Subcutaneous abdominal adipose tissue (tissue), 5 donors: Measurements from ENCODE around the gene PCDHGA8.
A peak's percentile ranks its signal among the peaks of the same experiment; 100 is the strongest.
"Not testable (repeated sequence)": the region's sequence is repeated elsewhere in the genome, so short reads cannot be mapped to it uniquely, and the experiment has no call there.

ENCODE experiments used
- H3K27ac ChIP-seq: one replicate; pipeline ENCODE4 v1.7.0; 2013; ENCODE audit warnings: low read depth, mild to moderate bottlenecking, inconsistent platforms, low read length, moderate library complexity
- H3K27me3 ChIP-seq, 5 donors: one replicate each; pipeline ENCODE4 v1.7.0; 2013; ENCODE audit warnings: low read length in 5 of 5, inconsistent platforms in 1 of 5; ENCODE audit not compliant: control insufficient read depth in 5 of 5, insufficient read depth in 4 of 5
- H3K36me3 ChIP-seq, 5 donors: one replicate each; pipeline ENCODE4 v1.7.0; 2013; ENCODE audit warnings: low read length in 5 of 5; ENCODE audit not compliant: control insufficient read depth in 5 of 5, insufficient read depth in 5 of 5
- H3K4me1 ChIP-seq, 5 donors: one replicate each; pipeline ENCODE4 v1.7.0; 2013; ENCODE audit warnings: low read length in 5 of 5, mild to moderate bottlenecking in 3 of 5, moderate library complexity in 1 of 5; ENCODE audit not compliant: control insufficient read depth in 5 of 5, insufficient read depth in 5 of 5
- H3K4me3 ChIP-seq, 5 donors: one replicate each; pipeline ENCODE4 v1.7.0; 2013; ENCODE audit warnings: low read length in 5 of 5, low read depth in 1 of 5
- H3K9ac ChIP-seq, 5 donors: one replicate each; pipeline ENCODE4 v1.7.0; 2013; ENCODE audit warnings: low read length in 5 of 5, mild to moderate bottlenecking in 4 of 5, moderate library complexity in 3 of 5
- H3K9me3 ChIP-seq, 5 donors: one replicate each; pipeline ENCODE4 v1.7.0; 2013; ENCODE audit warnings: low read length in 5 of 5; ENCODE audit not compliant: control insufficient read depth in 5 of 5
- donor health status: healthy.
- donor health status: healthy.
- donor health status: healthy.
- donor health status: healthy.
- donor health status: healthy.

PCDHGA8 gene

GRCh38 chr5:141387557-141388311 is 4.7 kb upstream of the PCDHGA8 start, which contains the start of gene PCDHGB4:
Gene PCDHGB4, plus strand, starts transcription at chr5:141387698. Its CDS starts 187 bp downstream, at chr5:141387885.
- H3K36me3 ChIP-seq, H3K27ac ChIP-seq, H3K4me1 ChIP-seq, H3K9ac ChIP-seq: not testable (repeated sequence)
- peaks cover 0 to 14% (median 0%) of the 10 kb centered on the region in 5 donors for H3K27me3 ChIP-seq
- peak within 1 kb of the TSS; percentile 0 to 52 (median 50) for H3K4me3 ChIP-seq
- H3K9me3 ChIP-seq, result peaks cover 34 to 88% (median 69%) of the 10 kb centered on the region in 5 donors

- H3K27ac ChIP-seq, result no peak overlapping the region
- H3K4me3 ChIP-seq, result peak overlapping the region in 4 of 5 donors; percentile 29 to 52 (median 49)
- H3K9me3 ChIP-seq, result peaks cover 31 to 88% (median 68%) of the 10 kb centered on the region in 5 donors
- H3K36me3 ChIP-seq, result no peaks in the 10 kb centered on the region
- peaks cover 0 to 14% (median 0%) of the 10 kb centered on the region in 5 donors for H3K27me3 ChIP-seq
- no peak overlapping the region for H3K9ac ChIP-seq
- no peaks in the 10 kb centered on the region for H3K4me1 ChIP-seq
Measured at GRCh38 chr5:141388661-141389060, 3.8 kb upstream of the PCDHGA8 start.

GRCh38 chr5:141389153-141390042 is 3.0 kb upstream of the PCDHGA8 start:
- no peaks in the 10 kb centered on the region for H3K4me1 ChIP-seq
- peak overlapping the region; percentile 41 to 52 (median 50) for H3K4me3 ChIP-seq
- H3K27ac ChIP-seq, result no peak overlapping the region
- no peak overlapping the region for H3K9ac ChIP-seq
- H3K36me3 ChIP-seq, result no peaks in the 10 kb centered on the region
- peaks cover 0 to 13% (median 0%) of the 10 kb centered on the region in 5 donors for H3K27me3 ChIP-seq
- H3K9me3 ChIP-seq, result peaks cover 32 to 88% (median 71%) of the 10 kb centered on the region in 5 donors

DNA sequence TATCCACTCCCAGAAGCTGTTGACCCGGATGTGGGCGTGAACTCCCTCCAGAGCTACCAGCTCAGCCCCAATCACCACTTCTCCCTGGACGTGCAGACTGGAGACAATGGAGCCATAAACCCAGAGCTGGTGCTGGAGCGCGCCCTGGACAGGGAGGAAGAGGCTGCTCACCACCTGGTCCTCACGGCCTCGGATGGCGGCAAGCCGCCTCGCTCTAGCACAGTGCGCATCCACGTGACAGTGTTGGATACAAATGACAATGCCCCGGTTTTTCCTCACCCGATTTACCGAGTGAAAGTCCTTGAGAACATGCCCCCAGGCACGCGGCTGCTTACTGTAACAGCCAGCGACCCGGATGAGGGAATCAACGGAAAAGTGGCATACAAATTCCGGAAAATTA is 834 bp downstream of the PCDHGA8 start:
- H3K4me1 ChIP-seq, result no peaks in the 10 kb centered on the region
- H3K9me3 ChIP-seq, result peaks cover 30 to 75% (median 55%) of the 10 kb centered on the region in 5 donors
- H3K27ac ChIP-seq, result no peak overlapping the region
- no peaks in the 10 kb centered on the region for H3K36me3 ChIP-seq
- H3K27me3 ChIP-seq, result peaks cover 0 to 10% (median 4%) of the 10 kb centered on the region in 5 donors
- H3K4me3 ChIP-seq, result peak overlapping the region in 4 of 5 donors; percentile 17 to 52 (median 20)
- no peak overlapping the region for H3K9ac ChIP-seq

DNA sequence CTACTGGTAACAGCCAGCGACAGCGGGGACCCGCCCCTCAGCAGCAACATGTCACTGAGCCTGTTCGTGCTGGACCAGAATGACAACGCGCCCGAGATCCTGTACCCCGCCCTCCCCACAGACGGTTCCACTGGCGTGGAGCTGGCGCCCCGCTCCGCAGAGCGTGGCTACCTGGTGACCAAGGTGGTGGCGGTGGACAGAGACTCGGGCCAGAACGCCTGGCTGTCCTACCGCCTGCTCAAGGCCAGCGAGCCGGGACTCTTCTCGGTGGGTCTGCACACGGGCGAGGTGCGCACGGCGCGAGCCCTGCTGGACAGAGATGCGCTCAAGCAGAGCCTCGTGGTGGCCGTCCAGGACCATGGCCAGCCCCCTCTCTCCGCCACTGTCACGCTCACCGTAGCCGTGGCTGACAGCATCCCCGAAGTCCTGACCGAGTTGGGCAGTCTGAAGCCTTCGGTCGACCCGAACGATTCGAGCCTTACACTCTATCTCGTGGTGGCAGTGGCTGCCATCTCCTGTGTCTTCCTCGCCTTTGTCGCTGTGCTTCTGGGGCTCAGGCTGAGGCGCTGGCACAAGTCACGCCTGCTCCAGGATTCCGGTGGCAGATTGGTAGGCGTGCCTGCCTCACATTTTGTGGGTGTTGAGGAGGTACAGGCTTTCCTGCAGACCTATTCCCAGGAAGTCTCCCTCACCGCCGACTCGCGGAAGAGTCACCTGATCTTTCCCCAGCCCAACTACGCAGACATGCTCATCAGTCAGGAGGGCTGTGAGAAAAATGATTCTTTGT is 2.2 kb downstream of the PCDHGA8 start:
- Histone ChIP-seq H3K4me3 (peak overlapping the region in 3 of 5 donors; percentile 11 to 35 (median 28)), H3K9me3 (peaks cover 33 to 75% (median 54%) of the 10 kb centered on the region in 5 donors), H3K27me3 (peaks cover 0 to 14% (median 6%) of the 10 kb centered on the region in 5 donors)
- not testable (repeated sequence) for H3K9ac ChIP-seq, H3K36me3 ChIP-seq, H3K4me1 ChIP-seq, H3K27ac ChIP-seq

DNA sequence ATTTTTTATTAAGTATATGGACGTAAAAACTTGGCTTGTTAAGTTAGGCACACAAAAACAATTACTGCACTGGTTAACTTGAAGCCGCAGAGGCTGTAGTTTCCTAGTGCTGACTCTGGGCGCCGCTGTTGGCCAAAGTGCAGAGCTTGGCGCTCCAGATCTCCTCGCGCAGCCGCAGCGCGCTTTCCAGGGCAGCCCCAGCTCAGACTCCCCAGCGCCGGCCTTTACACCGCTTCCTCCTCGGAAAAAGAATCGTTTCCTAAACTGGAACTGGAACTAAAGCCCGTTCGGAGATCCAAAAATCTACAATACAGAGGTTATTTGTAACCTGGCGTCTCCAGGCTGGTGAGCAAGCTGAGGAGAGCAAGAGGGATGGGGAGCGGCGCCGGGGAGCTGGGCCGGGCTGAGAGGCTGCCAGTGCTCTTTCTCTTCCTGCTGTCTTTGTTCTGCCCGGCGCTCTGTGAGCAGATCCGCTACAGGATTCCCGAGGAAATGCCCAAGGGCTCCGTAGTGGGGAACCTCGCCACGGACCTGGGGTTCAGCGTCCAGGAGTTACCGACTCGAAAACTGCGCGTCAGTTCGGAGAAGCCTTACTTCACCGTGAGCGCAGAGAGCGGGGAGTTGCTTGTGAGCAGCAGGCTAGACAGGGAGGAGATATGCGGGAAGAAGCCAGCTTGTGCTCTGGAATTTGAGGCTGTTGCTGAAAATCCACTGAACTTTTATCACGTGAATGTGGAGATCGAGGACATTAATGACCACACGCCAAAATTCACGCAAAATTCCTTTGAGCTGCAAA is 5.5 kb downstream of the PCDHGA8 start, which contains the start of gene PCDHGB5:
Gene PCDHGB5, plus strand, starts transcription at position 192 of the 796 bp plus-strand sequence. Its CDS starts 181 bp downstream, at position 373.
- peaks cover 0 to 10% (median 2%) of the 10 kb centered on the region in 5 donors for H3K4me1 ChIP-seq
- H3K36me3 ChIP-seq, H3K27ac ChIP-seq, H3K9ac ChIP-seq: not testable (repeated sequence)
- peak within 1 kb of the TSS; percentile 40 to 60 (median 55) for H3K4me3 ChIP-seq
- H3K9me3 ChIP-seq, result peaks cover 26 to 70% (median 53%) of the 10 kb centered on the region in 5 donors
- H3K27me3 ChIP-seq, result peaks cover 0 to 14% (median 6%) of the 10 kb centered on the region in 5 donors

GRCh38 chr5:141398608-141399007 is 6.2 kb downstream of the PCDHGA8 start:
- peak overlapping the region; percentile 39 to 60 (median 45) for H3K4me3 ChIP-seq
- no peak overlapping the region for H3K9ac ChIP-seq

DNA sequence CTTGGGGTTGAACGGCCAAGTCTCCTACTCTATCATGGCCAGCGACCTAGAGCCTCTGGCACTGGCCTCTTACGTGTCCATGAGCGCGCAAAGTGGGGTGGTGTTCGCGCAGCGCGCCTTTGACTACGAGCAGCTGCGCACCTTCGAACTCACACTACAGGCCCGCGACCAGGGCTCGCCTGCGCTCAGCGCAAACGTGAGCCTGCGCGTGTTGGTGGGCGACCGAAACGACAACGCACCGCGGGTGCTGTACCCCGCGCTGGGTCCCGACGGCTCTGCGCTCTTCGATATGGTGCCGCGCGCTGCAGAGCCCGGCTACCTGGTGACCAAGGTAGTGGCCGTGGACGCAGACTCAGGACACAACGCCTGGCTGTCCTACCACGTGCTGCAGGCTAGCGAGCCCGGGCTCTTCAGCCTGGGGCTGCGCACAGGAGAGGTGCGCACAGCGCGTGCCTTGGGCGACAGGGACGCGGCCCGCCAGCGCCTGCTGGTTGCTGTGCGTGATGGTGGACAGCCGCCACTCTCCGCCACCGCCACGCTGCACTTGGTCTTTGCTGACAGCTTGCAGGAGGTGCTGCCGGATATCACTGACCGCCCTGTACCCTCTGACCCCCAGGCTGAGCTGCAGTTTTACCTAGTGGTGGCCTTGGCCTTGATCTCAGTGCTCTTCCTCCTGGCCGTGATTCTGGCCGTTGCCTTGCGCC is 7.3 kb downstream of the PCDHGA8 start:
- peaks cover 0 to 10% (median 6%) of the 10 kb centered on the region in 5 donors for H3K4me1 ChIP-seq
- H3K27ac ChIP-seq, result no peak overlapping the region
- no peak overlapping the region for H3K9ac ChIP-seq
- peaks cover 0 to 7% (median 6%) of the 10 kb centered on the region in 5 donors for H3K27me3 ChIP-seq
- H3K36me3 ChIP-seq, result no peaks in the 10 kb centered on the region
- H3K9me3 ChIP-seq, result peaks cover 29 to 70% (median 54%) of the 10 kb centered on the region in 5 donors
- H3K4me3 ChIP-seq, result peak overlapping the region in 4 of 5 donors; percentile 32 to 60 (median 42)

More at GRCh38 chr5:141398608-141399007, 6.2 kb downstream of the PCDHGA8 start:
- Histone ChIP-seq H3K27me3 (peaks cover 0 to 10% (median 5%) of the 10 kb centered on the region in 5 donors), H3K36me3 (no peaks in the 10 kb centered on the region), H3K27ac (no peak overlapping the region), H3K9me3 (peaks cover 27 to 70% (median 53%) of the 10 kb centered on the region in 5 donors), H3K4me1 (peaks cover 0 to 10% (median 6%) of the 10 kb centered on the region in 5 donors)
